BLaER1 treated with 17β-estradiol and CSF1 and Interleukin-3, amounts not matched to agents 10 nM and 100 nM (cell line): ENCODE results near the gene TOGARAM2.

ENCODE experiments used
- H3K27ac ChIP-seq, 11 experiments: shearing (Covaris generic); formaldehyde crosslinking; 2 replicates each; pipeline ENCODE4 v1.8.1; 2022
- H3K27me3 ChIP-seq, 11 experiments: shearing (Covaris generic); formaldehyde crosslinking; 2 replicates each; pipeline ENCODE4 v1.8.1; 2022
- H3K36me3 ChIP-seq, 11 experiments: shearing (Covaris generic); formaldehyde crosslinking; 2 replicates each; pipeline ENCODE4 v1.8.1; 2022
- H3K4me1 ChIP-seq, 10 experiments: shearing (Covaris generic); formaldehyde crosslinking; 2 replicates each; pipeline ENCODE4 v1.8.1; 2022
- H3K4me2 ChIP-seq, 11 experiments: shearing (Covaris generic); formaldehyde crosslinking; 2 replicates each; pipeline ENCODE4 v1.8.1; 2022
- H3K4me3 ChIP-seq, 10 experiments: shearing (Covaris generic); formaldehyde crosslinking; 2 replicates each; pipeline ENCODE4 v1.8.1; 2022
- H3K9ac ChIP-seq, 11 experiments: shearing (Covaris generic); formaldehyde crosslinking; 2 replicates each; pipeline ENCODE4 v1.8.1; 2022
- H3K9me3 ChIP-seq, 11 experiments: shearing (Covaris generic); formaldehyde crosslinking; replicated peaks in 1 of 11; 2 replicates each; pipeline ENCODE4 v1.8.1; 2022
- H4K20me1 ChIP-seq, 11 experiments: shearing (Covaris generic); formaldehyde crosslinking; 2 replicates each; pipeline ENCODE4 v1.8.1; 2022
- Cebpa-rat ChIP-seq, 11 experiments: shearing (Covaris generic); IDR thresholded peaks; 2 replicates each; pipeline ENCODE4 v1.8.1; 2022

TOGARAM2 gene

DNA sequence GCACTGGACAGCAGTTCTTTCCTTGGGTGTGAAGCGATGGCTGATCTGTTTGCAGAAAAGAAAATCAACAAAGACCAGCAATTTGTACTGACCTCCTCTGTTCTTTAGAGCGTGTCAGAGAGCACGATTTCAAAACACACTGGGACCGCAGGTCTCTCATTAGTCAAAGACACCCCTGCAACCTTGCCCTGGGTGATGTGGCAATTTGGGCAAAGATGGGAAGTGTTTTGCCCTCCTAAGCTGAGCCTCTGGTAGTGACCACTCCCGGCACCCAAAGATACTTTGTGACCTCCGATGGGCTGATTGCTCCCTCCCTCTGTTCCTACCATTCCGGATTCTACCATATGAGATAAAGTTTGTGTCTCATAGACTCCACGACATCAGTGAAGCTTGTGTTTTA lies 115.9 kb downstream of the TOGARAM2 start:
- H4K20me1 ChIP-seq: no peaks in the 10 kb centered on the region
- no peak overlapping the region for H3K4me2 ChIP-seq
- no peak overlapping the region for H3K9ac ChIP-seq
- no peaks in the 10 kb centered on the region for H3K4me1 ChIP-seq
- no peaks in the 10 kb centered on the region for H3K27me3 ChIP-seq
- no peak overlapping the region for H3K27ac ChIP-seq
- H3K9me3 ChIP-seq: no peaks in the 10 kb centered on the region
- no peak overlapping the region for H3K4me3 ChIP-seq
- H3K36me3 ChIP-seq: no peaks in the 10 kb centered on the region
- TF ChIP-seq Cebpa-rat (IDR thresholded peaks at IDR 0.05): no peak

GRCh38 chr2:29097569-29097968 lies 116.5 kb downstream of the TOGARAM2 start:
- Histone ChIP-seq H3K36me3 (no peaks in the 10 kb centered on the region), H3K9ac (no peak overlapping the region)
- TF ChIP-seq Cebpa-rat (IDR thresholded peaks at IDR 0.05): no peak

GRCh38 chr2:29100564-29100963 lies 119.5 kb downstream of the TOGARAM2 start:
- H3K9ac ChIP-seq: no peak overlapping the region
- H4K20me1 ChIP-seq: no peaks in the 10 kb centered on the region
- no peaks in the 10 kb centered on the region for H3K9me3 ChIP-seq
- no peaks in the 10 kb centered on the region for H3K36me3 ChIP-seq
- no peak for TF ChIP-seq Cebpa-rat (IDR thresholded peaks at IDR 0.05)
- no peak overlapping the region for H3K4me3 ChIP-seq
- no peak overlapping the region for H3K4me2 ChIP-seq
- no peak overlapping the region for H3K27ac ChIP-seq
- no peaks in the 10 kb centered on the region for H3K27me3 ChIP-seq
- no peaks in the 10 kb centered on the region for H3K4me1 ChIP-seq

More at GRCh38 chr2:29097569-29097968, 116.5 kb downstream of the TOGARAM2 start:
- Histone ChIP-seq H3K4me3 (no peak overlapping the region), H3K27ac (no peak overlapping the region), H3K4me2 (no peak overlapping the region), H3K27me3 (no peaks in the 10 kb centered on the region), H4K20me1 (no peaks in the 10 kb centered on the region), H3K4me1 (no peaks in the 10 kb centered on the region), H3K9me3 (no peaks in the 10 kb centered on the region)
